OCI-M2 (cell line): ENCODE measurements around the gene DCHS2.

Experiments
- DNase-seq: peaks from one replicate; lab custom pipeline; 2025; ENCODE audit not compliant: unreplicated experiment; lab: John Stamatoyannopoulos, UW

The DCHS2 gene

DNA sequence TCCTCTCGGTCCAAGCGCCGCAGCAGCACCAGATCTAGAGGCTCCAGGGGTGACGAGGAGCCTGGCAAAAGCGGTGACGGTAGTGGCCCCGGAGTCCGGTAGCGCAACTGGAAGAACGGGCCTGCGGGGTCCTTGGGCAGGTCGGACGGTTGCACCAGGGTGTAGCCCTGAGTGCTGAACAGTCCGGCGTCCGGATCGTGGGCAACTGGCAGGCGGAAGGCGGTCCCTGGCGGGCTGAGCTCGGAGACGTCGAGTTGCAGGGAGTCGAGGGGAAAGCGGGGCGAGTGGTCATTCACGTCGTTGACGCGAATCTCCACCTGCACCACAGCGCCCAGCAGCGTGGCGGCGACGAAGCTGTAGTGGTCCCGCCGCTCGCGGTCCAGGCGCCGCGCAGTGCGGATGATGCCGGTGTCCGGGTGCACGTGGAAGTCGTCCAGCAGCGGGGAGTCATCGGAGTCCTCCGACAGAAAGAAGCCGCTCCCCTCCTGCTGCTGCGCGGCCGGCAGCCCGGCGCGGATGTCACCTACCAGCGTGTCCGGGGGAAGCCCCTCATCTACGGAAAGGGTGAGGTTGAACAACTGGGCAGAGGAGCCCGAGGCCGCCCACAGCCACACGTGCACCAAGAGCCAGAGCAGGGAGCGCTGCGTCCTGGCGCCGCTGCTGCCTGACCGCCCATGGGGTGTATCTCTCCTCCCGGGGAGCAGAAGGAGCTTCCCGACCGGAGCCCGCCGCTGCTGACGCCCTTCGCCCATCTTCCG is 837 bp downstream of the DCHS2 start:
- no peak for DNase-seq

DNA sequence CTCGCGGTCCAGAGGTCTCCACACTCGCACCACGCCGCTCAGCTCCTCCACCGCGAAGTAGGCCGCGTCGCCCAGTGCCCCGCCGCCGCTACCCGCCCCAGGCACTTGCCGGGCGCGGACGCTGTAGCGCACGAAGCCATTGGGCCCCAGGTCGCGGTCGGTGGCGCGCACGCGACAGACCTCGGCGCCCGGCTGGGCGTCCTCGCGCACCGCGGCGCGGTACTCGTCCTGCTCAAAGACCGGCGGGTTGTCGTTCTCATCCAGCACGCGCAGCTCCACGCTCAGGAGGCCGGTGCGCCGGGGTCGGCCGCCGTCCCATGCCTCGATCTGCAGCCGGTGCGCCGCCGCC is 1.4 kb downstream of the DCHS2 start:
- DNase-seq: no peak

DNA sequence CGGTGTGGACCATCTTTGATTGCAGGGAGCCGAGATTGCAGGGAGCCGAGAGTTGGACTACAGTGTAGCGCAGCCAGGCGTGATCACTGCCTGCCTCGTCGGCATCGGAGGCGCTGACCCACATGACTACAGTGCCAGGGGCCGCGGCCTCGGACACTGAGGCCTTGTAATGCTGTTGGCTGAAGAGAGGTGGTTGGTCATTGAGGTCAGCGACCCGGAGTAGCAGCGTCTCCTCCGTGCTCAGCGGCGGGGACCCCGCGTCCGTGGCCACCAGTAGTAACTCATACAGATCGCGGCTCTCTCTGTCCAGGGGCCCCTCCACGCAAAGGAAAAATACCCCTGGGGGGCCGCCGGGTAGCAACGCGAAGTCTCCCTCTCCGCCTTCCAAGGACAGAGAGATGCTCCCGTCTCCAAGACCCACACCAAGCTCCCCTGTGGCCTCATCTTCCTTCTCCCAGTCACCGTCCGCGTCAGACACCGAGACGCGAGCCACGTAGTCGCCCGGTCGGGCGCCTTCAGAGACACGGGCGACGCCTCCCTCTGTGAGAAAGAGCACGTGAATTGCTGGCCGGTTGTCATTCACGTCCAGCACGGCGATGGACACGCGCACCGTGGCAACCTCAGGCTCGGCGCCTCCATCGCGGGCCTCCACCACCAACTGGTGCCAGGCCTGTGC is 1.9 kb downstream of the DCHS2 start:
- DNase-seq: no peak

DNA sequence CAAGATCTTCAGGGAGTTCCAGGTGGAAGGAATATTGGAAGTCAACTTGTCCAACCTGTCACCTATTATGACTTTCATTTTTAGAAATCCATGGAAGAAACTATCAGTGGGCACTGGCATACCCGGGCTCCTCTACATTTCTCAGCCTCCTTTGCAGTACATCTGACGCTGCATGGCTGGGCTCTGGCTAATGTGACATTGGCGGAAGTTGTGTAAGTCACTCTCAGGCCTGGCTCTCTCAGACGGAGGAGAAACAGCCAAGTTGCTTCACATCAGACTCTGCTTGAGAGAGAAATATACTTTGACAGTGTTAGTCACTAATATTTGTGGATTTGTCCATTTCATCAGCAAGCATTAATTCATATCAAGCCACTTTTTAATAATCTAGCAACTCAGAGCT is 4.5 kb downstream of the DCHS2 start:
- no peak for DNase-seq

DNA sequence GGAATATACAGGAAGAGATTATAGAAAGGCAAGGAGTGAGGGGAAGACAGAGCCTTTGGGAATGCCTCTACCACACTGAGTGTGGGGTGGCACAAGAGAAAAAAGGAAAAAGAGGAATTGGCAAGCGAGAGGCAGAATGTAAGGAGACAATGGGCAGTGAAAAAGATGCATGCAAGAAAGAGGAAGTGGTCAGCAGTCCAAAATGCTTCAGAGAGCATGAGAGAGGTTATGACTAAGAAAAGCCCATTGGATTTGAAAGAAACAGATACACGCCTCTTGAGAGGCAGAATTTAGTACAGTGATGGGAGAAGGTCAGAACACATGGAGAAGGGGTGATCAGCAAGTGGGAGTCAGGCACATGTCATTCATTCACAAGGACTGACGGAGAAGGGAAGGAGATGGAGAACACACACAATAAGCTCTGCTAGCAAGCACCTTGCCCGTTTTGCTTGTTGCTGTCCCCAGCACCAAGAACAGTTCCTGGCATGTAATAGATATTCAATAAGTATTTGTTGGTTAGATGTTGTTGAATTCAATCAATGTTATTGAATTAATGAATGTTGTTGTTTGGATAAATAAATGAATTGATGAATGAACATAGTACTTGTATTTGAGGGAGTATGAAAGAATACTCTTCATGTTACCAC is 6.3 kb downstream of the DCHS2 start:
- peak; percentile 4 for DNase-seq

DNA sequence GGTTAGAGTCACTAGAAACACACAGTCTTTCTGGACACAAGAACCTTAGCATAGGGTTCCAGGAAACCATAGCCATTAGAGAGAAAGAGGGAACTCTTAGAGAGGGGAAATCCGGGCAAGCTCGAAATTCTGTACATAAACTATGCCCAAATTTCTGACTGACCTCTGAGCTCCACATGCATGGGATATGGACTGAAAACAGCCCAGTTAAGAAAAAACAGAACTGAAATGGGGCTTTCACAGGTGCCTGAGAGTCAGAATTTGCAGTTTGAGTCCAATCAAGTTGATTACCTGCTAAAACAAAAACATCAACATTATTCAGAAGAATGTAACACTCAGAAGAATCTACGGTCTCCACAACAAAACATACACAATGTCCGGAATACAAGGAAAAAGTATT is 13.1 kb downstream of the DCHS2 start:
- DNase-seq: no peak

DNA sequence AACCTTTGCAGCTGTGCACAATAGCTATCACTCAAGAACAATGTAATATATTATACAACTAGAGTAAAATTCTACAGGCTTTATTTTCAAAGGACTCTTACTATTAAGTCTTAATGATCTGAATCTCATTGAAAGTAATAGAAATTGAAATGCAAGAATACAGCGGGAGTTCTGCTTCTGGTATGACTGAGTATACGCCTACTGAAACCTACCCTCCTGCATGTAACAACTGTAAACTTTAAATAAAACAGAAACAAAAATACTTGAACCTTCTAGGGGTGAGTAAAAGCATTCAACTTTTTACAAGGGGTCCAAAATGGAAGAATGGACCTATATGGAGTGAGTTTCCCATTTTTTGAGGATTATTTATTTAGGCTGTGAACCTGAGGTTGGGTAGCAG is 13.5 kb downstream of the DCHS2 start:
- no peak for DNase-seq

DNA sequence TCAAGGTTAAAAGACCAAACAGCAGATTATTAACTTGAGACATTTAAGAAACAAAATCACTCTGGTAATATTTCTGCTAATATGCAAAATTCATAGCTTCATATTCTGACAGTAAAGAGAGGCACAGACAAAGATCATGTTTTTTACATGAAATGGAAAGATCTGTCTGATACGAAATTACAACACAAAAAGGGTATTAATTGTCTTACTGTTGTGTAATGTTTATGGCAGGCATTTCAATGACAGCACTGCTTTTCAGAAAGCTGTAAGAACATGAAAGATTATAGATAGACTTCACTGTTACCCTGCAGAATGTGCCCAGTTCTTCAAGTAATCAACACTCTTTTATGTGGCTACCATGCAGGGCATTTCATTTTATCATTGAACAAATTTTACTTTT is 15.4 kb downstream of the DCHS2 start:
- DNase-seq: no peak

DNA sequence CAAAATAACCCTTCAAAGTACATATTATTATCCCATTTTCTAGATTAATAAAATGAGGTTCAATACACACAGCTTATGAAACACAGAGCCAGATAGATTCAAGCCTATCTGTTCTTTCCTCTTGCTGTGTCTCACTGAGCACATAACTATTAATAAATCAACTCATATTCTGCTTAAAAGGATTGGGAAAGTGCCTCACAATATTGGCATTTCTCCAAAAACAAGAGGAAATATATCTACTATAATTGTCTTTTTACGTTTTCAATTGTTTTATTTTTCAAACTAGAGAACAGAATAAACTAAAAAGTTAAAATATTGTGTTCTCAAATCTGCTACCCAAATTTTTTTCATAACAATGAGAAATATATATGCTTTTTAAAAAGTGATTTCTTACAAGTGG is 15.8 kb downstream of the DCHS2 start:
- no peak for DNase-seq

DNA sequence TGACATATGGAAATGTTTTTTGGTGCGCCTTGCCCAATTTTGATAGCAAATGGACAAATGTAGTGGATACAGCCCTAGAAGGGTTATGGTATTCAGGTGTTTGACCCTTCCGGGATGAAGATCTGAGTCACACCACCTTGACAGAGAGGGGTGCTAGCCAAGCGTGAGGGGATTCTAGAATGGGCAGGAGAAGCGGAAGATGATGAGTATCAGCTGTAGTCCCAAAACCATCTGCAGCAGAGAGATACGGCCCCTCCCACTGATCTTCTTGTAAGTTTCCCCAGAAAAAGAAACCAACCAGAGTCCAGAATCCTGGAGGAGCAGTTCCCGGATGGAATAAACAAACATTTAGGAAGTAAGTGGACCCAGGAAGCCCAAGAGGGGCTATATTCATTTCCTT is 18.1 kb downstream of the DCHS2 start:
- no peak for DNase-seq

DNA sequence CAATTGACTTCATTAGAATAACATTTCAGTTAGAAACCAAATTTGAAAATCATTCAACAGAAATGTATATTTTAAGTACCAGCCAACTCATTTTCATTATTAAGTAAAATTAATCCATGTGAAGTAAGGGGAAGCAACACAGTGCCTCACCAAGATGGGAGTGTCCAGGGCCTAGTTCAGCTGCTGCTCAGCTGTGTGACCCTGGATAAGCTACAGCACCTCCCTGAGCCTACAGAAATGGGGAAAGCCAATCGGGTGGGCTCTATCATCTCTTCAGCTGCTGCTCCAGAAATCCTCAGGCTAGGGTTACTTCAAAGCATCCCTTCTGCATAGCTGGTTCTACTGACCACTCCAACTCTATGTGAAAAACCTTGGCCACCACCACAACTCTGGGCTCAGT is 18.7 kb downstream of the DCHS2 start:
- DNase-seq: no peak

DNA sequence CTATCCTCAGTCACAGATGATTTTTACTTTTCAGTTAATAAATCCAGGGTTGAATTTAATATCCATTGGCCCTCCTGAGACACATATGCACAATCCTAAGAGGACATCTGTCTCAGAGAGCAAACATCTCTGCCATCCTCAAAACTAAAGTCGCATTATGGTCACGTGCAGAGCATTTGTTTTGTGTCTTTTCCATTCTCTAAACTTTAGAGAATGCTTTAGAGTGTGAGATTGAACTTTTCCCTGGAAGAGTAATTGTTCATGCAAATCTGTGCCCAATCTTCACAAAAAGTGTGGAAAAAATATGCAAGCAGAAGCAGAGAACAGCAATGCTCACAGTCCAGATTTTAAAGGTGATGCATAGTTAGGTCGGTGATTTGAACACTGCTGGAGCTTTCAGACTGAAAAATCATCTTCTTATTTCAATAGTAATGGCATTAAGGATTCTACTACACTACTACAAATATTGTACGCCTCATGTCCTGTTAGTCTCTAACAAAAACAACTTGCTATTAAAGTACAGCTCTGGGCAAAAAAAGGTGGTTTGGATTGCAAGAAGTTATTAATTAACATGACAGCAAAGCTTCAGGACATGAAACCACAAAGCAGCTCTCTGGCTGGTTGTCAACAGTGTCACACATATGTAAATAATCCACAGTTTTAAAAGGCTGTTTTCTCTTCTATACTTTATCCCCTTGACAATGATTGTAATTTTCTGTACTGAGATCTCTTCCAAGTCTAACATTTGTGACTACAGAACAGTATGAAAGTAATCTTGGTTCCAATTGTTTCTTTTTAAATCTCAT is 19.9 kb downstream of the DCHS2 start:
- DNase-seq: no peak

DNA sequence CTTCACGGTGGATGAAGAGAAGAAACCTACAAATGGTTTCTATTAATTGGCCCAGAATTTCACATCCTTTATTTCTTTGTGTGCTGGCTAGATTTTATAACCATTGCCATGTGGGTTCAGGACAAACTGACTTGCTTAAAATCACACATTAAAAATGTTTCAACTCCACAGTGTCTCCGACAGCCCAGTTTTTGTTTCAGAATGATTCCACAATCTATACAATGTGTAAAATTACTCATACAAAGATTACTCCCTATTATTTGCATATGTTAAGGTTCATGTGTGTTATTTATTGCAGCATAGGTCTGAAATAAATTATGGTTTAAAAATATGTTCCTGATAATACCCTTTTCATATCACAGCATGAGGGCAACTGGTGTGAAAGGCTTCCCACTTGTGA is 20.6 kb downstream of the DCHS2 start:
- DNase-seq: no peak

DNA sequence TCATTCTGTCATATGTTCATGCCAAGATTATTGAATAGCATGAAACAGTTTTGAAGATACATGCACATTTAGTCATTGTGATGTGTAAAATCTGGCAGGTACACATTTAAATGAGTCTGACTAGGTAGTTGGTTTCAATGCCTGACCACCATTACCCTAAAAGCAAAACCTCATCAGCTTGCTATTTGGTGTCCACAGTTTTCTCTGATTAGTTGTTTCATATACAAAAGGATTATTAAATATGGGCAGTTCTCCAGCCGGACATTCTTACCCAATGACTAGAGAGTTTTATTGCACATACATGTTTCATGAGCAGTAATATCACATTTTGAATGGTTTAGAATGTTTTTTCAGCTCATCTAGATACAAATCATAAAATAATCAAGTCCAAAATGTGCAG is 23.7 kb downstream of the DCHS2 start:
- DNase-seq: no peak

DNA sequence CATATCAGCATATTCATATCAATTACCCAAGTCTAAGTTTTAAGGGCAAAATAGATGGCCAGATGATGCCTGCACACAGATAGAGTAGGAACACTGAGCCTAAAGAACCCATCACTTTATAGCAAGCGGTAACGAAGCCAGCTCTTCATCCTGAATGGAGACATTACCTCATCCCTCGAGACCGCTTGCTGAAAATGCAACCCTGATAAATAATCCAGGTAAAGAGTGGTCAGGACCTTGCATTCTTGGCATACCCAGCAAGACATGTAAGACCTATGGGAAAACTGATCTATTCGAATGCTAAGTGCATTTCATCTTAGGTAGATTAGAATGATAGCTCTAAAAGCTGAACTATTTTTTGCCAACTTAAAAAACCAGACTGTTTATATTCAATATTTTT is 25.3 kb downstream of the DCHS2 start:
- DNase-seq: no peak

DNA sequence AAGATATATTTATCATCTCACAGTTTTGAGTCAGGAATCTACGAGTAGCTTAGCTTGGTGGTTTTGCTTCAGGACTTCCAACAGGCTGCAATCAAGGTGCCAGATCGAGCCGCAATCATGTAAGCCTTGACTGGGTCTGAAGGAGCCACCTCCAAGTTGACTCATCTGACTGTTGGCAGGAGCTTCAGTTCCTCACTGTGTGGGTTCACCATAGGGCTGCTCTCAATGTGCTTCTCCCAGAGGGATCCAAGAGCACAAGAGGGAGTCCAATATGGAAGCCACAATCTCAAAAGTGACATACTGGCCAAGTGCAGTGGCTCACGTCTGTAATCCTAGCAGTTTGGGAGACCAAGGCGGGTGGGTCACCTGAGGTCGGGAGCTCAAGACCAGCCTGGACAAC is 26.5 kb downstream of the DCHS2 start:
- DNase-seq: no peak

DNA sequence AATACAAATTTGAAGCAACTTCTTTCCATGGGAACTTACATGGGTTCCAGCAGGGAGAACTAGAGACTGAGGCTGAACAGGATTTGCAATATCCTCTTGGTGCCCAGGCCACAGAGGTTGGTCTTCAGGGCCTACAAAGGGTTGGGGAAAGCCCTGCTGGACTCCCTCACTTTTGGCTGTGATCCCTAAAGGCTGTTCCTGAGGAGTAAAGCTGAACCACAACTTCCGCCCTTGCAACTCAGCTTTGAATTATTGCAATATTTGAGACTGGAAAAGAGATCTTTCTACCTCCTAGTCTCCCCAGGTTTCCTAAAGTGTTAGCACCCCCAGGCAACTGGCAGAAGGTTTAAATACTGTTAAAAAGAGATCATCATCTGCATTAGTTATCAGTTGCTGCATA is 26.9 kb downstream of the DCHS2 start:
- no peak for DNase-seq

DNA sequence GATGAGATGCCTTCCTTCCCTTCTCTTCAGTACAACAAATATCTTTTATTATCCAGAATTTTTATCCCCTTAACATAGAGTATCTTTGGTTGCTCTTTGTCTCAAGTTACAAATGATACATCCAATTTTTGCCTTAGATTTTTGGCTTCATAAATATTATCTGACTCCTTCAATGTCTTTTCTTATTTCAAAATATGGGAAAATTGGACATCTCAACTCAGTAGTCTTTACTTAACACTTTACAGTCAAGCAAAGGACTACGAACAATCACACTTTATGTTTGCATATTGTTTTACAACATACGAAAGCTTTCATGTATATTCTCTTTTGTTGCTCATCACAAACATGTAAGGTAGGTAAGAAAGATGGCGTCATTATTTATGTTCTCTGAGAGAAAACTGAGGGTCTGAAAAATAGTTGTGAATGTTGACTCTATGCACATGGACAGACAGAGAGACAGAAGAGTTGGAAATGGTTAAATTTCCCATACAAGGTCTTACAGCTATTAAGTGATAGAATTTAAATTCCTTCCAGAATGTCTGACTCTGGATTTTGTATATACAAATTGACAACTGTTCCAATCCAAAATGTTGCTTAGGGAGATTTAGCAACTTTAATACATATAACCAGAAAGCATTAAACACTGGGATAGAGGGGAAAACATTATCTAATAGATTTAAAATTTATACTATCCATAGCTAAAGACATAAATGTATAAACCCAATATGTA is 29.4 kb downstream of the DCHS2 start:
- DNase-seq: no peak

DNA sequence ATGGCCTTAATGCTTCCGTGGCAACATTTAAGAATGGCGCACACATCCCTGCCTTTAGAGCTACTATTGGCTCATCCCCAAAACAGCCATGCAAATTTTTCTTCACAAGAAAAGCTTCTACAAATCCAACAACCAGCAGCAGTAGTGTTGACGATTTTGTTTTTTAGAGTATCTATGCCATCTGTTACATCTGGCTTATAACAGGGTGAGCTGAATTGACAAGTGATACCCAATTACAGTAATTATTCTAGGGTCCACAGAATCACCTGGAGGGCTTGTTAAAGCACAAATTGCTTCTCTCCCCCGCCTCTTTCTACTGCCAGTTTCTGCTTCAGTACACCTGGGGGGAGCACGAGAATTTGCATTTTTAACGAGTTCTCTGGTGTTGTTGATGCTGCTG is 34.1 kb downstream of the DCHS2 start:
- DNase-seq: no peak

DNA sequence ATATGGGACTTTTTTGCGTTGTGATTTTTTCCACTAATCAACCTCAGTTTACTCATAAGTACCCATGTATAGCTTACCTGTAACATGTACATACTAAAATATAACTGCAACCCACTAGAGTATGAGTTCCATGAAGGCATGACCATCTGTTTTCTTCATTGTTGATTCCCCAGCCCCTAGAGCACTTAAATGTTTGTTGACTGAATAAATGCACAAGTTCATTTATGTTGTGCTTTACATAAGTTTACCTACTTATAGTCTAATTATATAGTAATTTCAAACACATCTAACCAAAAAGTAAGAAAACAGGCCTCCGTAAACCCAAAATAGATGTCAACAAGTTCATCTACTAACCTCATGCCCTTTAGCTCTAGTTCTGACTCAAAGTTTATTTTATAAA is 34.7 kb downstream of the DCHS2 start:
- no peak for DNase-seq

DNA sequence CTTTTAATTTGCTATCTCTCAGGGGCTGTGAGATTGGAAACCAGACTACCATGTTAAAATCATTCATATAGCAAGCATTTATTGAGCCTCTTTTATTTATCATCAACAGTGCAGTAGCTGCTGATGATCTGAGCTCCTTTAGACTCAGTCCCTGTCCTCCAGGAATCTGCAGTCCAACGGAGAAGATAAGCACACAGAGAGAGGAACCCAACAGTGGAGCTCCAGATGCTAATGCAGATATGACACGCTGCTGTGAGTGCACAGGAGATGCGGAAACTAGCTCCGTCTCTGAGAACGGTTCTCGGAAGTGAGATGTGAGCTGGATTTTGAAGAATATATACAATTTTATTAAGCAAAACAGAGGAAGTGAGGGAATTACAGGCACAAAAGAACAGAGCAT is 35.4 kb downstream of the DCHS2 start:
- DNase-seq: no peak
